AG09319 (cell line): ENCODE results near the gene TBRG1.

Experiments
- DNase-seq: peaks from one replicate; pipeline ENCODE4 v3.0.0-alpha.2; 2010; ENCODE audit warnings: low read depth; ENCODE audit errors: extremely low read depth
- TF ChIP-seq, protein P1 (sequence below): IDR thresholded peaks from 2 replicates; pipeline ENCODE4 v1.5.1; 2011; ENCODE audit warnings: low read depth, mild to moderate bottlenecking, inconsistent platforms, low read length, moderate library complexity

TBRG1 gene

DNA sequence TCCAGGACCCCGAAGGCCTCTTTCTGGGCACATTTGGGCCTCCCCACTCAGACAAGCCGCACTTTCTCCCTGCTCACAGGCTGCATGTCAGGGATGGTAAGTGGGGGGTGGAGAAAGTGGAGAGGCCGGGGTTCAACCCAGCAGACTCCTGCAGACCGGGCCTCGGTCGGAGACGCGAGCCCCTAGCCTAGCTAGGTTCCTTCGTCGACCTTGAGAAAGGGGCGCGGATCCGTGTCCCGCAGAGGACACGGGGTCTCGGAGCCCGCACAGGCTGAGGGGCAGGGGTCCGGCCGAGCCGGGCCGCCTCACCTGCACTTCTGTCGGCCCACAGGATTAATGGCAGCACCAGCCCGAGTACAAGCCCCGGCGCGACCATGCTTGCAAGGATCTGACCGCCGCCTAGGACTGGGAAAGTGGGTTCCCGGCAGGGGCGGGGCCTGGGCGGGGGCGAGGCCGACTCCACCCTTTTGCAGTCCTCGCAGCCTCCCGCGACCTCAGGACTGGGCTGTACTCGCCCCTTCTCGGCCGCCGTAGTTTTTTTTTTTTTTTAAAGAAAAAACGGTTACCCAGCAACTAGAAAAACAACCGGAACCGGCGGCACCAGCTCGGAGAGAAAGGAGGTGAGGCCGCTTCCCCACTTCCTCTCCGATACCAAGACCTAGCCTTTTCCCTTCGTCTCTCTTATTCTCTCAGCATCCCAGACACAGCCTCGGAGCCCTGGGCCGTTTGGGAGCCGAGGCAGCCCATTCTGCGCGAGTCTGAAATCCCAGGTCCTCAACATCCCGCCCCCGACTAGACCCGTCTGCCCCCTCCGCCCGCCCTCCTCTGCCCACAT is 50.9 kb downstream of the TBRG1 start, which contains the start of the genes SIAE and SPA17:
Gene SIAE, minus strand, starts transcription at position 407 of the 835 bp plus-strand sequence. Its CDS starts 31 bp downstream, at position 376.
Gene SPA17, plus strand, starts transcription at position 572 of the 835 bp plus-strand sequence. CDS start 1,361 bp downstream, outside the sequence.
- TF ChIP-seq, protein P1, sequence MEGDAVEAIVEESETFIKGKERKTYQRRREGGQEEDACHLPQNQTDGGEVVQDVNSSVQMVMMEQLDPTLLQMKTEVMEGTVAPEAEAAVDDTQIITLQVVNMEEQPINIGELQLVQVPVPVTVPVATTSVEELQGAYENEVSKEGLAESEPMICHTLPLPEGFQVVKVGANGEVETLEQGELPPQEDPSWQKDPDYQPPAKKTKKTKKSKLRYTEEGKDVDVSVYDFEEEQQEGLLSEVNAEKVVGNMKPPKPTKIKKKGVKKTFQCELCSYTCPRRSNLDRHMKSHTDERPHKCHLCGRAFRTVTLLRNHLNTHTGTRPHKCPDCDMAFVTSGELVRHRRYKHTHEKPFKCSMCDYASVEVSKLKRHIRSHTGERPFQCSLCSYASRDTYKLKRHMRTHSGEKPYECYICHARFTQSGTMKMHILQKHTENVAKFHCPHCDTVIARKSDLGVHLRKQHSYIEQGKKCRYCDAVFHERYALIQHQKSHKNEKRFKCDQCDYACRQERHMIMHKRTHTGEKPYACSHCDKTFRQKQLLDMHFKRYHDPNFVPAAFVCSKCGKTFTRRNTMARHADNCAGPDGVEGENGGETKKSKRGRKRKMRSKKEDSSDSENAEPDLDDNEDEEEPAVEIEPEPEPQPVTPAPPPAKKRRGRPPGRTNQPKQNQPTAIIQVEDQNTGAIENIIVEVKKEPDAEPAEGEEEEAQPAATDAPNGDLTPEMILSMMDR: no peak
- DNase-seq: peak; percentile 92

DNA sequence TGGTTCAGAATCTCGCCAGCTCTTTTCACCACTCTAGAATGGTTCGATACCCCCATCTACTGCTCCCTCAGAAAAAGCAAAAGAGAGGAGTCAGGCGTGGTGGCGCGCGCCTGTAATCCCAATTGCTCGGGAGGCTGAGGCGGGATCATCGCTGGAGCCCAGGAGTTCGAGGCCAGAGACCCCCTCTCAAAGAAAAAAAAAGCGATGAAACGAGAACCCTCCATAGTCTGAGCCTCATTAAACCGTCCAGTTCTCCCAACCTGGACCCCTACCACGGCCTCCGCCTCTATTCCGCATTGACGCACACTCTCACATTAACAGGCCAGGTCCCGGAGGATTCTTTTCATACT is 51.5 kb downstream of the TBRG1 start:
- TF ChIP-seq, protein P1: no peak
- no peak for DNase-seq

DNA sequence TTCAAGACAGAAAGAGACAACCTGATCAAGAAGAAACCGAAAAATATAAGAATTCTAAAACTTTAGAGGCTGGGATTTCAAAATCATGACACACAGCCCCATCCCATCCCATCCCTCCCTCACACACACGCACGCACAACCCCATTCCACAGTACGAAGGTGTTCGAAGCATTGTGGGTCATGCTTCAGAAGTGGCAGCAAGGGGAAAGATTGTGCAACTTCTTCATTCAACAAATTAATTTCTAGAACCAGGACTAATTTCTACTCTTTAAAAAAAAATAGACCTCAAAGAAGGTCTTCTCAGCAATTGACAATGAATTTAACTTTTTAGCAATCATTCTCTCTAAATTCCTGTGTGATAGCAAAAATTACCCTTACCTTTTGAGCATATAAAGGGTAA is 51.9 kb downstream of the TBRG1 start:
- no peak for DNase-seq
- TF ChIP-seq, protein P1: no peak

DNA sequence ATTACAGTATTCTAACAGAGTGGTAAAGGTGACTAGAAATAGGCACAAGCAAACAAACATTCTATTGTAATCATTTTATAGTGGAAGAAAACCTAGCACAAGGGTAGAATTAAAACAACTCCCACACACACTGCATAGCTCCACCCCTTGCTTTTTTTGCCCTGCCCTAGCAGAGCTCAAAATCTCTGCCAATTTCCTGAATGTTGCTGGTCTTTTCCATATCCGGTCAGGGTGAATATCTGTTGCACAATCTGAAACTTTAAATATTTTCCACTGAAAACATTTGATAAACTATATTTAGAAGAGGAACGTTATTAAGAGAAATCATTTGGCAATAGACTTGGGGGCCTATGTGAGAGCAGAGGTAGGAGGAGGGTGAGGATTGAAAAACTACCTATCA is 53.7 kb downstream of the TBRG1 start:
- TF ChIP-seq, protein P1: no peak
- peak; percentile 28 for DNase-seq

DNA sequence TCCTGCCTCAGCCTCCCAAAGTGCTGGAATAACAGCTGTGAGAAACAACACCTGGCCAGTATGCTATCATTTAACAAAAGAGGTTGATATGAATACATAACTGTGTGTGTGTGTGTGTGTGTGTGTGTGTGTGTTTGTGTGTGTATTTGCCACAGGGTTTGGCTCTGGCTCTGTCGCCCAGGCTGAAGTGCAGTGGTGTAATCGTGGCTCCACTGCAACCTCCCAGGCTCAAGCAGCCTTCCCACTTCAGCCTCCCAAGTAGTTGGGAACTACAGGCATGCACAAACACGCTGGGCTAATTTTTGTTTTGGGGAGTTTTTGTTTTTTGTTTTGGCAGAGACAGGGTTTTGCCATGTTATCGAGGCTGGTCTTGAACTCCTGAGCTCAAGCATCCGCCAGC is 55.8 kb downstream of the TBRG1 start:
- TF ChIP-seq, protein P1: no peak
- DNase-seq: no peak

DNA sequence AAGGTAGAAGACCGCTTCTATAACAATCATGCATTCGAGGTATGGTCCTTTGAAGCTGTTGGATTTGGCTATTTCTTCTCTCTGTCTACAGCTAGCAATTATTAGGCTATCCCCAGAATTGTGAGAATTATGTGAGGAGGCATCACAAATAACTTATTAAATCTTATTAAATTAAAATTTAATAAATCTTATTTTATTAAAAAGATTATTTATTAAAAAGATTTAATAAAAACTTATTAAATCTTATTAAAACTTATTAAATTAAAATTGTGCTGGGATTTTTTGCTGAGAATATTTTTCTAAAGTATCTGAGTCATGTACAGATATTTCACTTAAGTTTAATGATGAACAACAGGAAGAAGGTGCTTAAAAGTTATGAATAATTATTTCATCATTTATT is 58.8 kb downstream of the TBRG1 start:
- TF ChIP-seq, protein P1: no peak

DNA sequence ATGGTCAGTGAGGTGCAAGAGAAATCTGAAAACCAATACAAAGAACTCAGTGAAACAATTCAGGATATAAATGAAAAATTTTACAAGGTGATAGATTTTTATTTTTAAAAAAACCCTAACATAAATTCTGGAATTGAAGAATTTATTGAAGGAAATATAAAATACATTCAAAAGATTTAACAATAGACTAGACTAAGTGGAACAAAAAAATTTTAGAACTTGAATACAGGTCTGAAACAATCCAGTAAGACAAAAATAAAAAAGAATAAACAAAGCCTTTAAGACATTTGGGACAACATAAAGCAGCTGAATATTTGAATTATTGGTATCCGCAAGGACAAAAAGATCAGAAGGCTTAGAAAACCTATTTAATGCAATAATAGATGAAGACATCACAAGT is 59.8 kb downstream of the TBRG1 start:
- no peak for DNase-seq
- TF ChIP-seq, protein P1: no peak

More for the DNA sequence above, 58.8 kb downstream of the TBRG1 start:
- no peak for DNase-seq
